ENCODE measurements around the gene SLC17A5. TPM values are rescaled to one million over a fixed set of nuclear protein-coding genes. Genes with fewer than 3 reads are reported as not detected.
"Not testable (repeated sequence)": the region's sequence is repeated elsewhere in the genome, so short reads cannot be mapped to it uniquely, and the experiment has no call there.

The SLC17A5 gene
- total RNA-seq, 2 experiments from 2014 or later = 7.4 to 9.6 TPM

DNA sequence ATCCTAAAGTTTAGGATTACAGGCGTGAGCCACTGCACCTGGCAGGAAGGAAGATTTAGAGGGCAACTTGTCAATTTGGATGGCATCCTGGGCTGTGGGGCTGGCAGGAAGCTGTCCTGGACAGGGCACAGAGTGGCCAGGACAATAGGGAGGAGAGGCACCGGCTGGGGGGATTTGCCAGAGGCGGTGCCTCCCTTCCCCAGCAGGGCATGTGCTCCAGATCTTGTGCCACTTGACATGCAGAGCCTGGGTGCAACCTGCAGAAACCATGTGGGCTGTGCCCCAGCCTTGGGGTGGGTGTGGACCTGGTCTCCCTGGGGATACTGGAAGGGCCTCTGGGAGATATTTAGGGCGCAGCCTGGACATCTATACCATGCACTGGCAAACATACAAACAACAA lies 74.4 kb downstream of the SLC17A5 start:
- Histone ChIP-seq H3K9me2 (ENCODE audit: insufficient read depth, low read length) (no peaks in the 10 kb centered on the region), H3K27ac (ENCODE audit: low read depth, low read length, poor library complexity, severe bottlenecking) (no peak overlapping the region), H3K36me3 (ENCODE audit: insufficient read depth, low read length) (no peaks in the 10 kb centered on the region), H4K20me1 (ENCODE audit: insufficient read depth, low read length) (no peaks in the 10 kb centered on the region), H3K9me3 (ENCODE audit: low read length) (no peaks in the 10 kb centered on the region; the same call in 1 of the 2 replicates), H3K4me1 (ENCODE audit: insufficient read depth, low read length, poor library complexity, severe bottlenecking) (peaks cover 11% of the 10 kb centered on the region), H3K79me2 (ENCODE audit: insufficient read depth, low read depth, low read length) (no peaks in the 10 kb centered on the region), H3K4me3 (ENCODE audit: low read depth, low read length, poor library complexity, severe bottlenecking) (no peak overlapping the region), H3K4me2 (ENCODE audit: low read length) (no peak overlapping the region), H2AFZ (ENCODE audit: low read length) (no peak overlapping the region; the same call in 1 of the 2 replicates)
- TF ChIP-seq EZH2phosphoT487 (IDR thresholded peaks at IDR 0.05; ENCODE audit: borderline replicate concordance, low read depth, low read length) = no peak
- TF ChIP-seq, protein P1, sequence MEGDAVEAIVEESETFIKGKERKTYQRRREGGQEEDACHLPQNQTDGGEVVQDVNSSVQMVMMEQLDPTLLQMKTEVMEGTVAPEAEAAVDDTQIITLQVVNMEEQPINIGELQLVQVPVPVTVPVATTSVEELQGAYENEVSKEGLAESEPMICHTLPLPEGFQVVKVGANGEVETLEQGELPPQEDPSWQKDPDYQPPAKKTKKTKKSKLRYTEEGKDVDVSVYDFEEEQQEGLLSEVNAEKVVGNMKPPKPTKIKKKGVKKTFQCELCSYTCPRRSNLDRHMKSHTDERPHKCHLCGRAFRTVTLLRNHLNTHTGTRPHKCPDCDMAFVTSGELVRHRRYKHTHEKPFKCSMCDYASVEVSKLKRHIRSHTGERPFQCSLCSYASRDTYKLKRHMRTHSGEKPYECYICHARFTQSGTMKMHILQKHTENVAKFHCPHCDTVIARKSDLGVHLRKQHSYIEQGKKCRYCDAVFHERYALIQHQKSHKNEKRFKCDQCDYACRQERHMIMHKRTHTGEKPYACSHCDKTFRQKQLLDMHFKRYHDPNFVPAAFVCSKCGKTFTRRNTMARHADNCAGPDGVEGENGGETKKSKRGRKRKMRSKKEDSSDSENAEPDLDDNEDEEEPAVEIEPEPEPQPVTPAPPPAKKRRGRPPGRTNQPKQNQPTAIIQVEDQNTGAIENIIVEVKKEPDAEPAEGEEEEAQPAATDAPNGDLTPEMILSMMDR (conservative IDR thresholded peaks at IDR 0.05; ENCODE audit: low read length) = no peak
- DNase-seq (ENCODE audit: low spot score) = no peak
- POLR2A ChIA-PET = interaction anchor here (0.7 to 1.5 kb wide), 2 partner anchors 29 to 45 kb away, joined by 3 read pairs; no protein-coding TSS in a partner anchor
- intact Hi-C loops (cut with micrococcal nuclease; ENCODE audit: unreplicated experiment) = no loop called here
- no TSS peak for BruUV-seq (replicated peaks)
- CTCF ChIA-PET (ENCODE audit: unreplicated experiment) = interaction anchor here (1.5 kb wide), 1 partner anchor 55 kb away, joined by 3 read pairs; no protein-coding TSS in a partner anchor

DNA sequence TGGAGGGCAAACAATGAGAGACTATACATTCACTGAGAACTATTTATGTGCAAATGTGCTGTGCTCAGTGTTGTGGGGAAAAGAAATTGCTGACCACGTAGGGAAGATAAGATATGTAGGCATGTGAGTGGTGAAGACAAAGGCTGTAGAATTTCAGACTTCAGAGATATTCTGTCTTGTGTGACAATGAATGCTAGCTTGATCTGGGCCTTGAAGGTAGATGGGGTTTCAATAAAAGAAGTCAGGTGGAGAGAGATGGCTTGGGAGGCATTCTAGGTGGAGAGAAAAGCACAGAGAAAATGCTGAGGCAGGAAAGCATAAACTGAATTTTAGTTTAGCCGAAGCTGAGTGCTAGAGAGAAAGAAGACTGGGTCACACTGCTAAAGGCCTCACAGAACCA lies 76.1 kb downstream of the SLC17A5 start:
- no peaks in the 10 kb centered on the region for H3K79me2 ChIP-seq (ENCODE audit: insufficient read depth, low read depth, low read length)
- H2AFZ ChIP-seq (ENCODE audit: low read length) = no peak overlapping the region
- DNase-seq (ENCODE audit: low spot score) = no peak
- H3K27ac ChIP-seq (ENCODE audit: low read depth, low read length, poor library complexity, severe bottlenecking) = no peak overlapping the region
- no peaks in the 10 kb centered on the region for H3K36me3 ChIP-seq (ENCODE audit: insufficient read depth, low read length)
- CTCF ChIA-PET (ENCODE audit: unreplicated experiment) = no interaction called here
- H3K9me2 ChIP-seq (ENCODE audit: insufficient read depth, low read length) = no peaks in the 10 kb centered on the region
- H3K9me3 ChIP-seq (ENCODE audit: low read length) = no peaks in the 10 kb centered on the region; the same call in 1 of the 2 replicates
- no peak overlapping the region for H3K4me3 ChIP-seq (ENCODE audit: low read depth, low read length, poor library complexity, severe bottlenecking)
- no peaks in the 10 kb centered on the region for H4K20me1 ChIP-seq (ENCODE audit: insufficient read depth, low read length)
- no peak overlapping the region for H3K4me2 ChIP-seq (ENCODE audit: low read length)
- intact Hi-C loops (cut with micrococcal nuclease; ENCODE audit: unreplicated experiment) = no loop called here
- TF ChIP-seq EZH2phosphoT487 (IDR thresholded peaks at IDR 0.05; ENCODE audit: borderline replicate concordance, low read depth, low read length) = no peak
- TF ChIP-seq, protein P1 (conservative IDR thresholded peaks at IDR 0.05; ENCODE audit: low read length) = no peak
- POLR2A ChIA-PET = interaction anchor here (0.6 to 0.9 kb wide), 2 partner anchors 56 to 65 kb away, joined by 3 to 4 read pairs; no protein-coding TSS in a partner anchor
- peaks cover 11% of the 10 kb centered on the region for H3K4me1 ChIP-seq (ENCODE audit: insufficient read depth, low read length, poor library complexity, severe bottlenecking)
- no TSS peak for BruUV-seq (replicated peaks)

DNA sequence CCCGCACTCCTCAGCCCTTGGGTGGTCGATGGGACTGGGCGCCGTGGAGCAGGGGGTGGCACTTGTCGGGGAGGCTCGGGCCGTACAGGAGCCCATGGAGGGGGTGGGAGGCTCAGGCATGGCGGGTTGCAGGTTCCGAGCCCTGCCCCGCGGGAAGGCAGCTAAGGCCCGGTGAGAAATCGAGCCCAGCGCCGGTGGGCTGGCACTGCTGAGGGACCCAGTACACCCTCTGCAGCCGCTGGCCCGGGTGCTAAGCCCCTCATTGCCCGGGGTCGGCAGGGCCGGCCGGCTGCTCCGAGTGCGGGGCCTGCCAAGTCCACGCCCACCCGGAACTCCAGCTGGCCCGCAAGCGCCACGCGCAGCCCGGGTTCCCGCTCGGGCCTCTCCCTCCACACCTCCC lies 81.3 kb downstream of the SLC17A5 start:
- CTCF ChIA-PET (ENCODE audit: unreplicated experiment); intact Hi-C loops (cut with micrococcal nuclease; ENCODE audit: unreplicated experiment): not testable (repeated sequence)
- POLR2A ChIA-PET = interaction anchor here (1.2 kb wide), 1 partner anchor 29 kb away, joined by 3 read pairs; no protein-coding TSS in a partner anchor

DNA sequence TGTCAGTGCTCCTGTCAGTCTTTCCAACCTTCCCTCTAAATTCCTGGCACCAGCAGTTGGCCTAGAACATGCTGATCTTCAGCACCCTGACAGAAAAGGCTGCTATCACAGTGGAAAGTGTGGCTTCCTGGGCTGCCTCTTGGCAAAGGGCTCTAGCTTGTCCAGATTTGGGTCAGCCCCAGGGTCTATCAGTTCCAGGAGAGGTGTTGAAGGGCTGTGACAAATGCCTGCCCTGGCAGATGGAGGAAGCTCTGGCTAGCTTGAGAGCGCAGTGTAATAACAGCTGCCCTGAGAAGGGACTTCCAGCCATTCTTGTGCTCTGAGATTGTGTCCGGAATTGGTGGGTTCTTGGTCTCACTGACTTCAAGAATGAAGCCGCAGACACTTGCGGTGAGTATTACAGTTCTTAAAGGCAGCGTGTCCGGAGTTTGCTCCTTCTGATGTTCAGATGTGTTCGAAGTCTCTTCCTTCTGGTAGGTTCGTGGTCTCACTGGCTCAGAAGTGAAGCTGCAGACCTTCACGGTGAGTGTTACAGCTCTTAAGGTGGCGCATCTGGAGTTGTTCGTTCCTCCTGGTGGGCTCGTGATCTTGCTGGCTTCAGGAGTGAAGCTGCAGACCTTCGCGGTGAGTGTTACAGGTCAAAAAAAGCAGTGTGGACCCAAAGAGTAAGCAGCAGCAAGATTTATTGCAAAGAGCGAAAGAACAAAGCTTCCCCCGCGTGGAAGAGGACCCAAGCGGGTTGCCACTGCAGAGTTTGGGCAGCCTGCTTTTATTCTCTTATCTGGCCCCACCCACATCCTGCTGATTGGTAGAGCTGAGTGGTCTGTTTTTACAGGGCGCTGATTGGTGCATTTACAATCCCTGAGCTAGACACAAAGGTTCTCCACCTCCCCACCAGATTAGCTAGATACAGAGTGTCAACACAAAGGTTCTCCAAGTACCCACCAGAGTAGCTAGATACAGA lies 82.3 kb downstream of the SLC17A5 start:
- DNase-seq (ENCODE audit: low spot score); H3K4me2 ChIP-seq (ENCODE audit: low read length); H3K79me2 ChIP-seq (ENCODE audit: insufficient read depth, low read depth, low read length); H3K4me3 ChIP-seq (ENCODE audit: low read depth, low read length, poor library complexity, severe bottlenecking); H4K20me1 ChIP-seq (ENCODE audit: insufficient read depth, low read length); H3K9me3 ChIP-seq (ENCODE audit: low read length); intact Hi-C loops (cut with micrococcal nuclease; ENCODE audit: unreplicated experiment); CTCF ChIA-PET (ENCODE audit: unreplicated experiment); H3K36me3 ChIP-seq (ENCODE audit: insufficient read depth, low read length); BruUV-seq (replicated peaks); H3K9me2 ChIP-seq (ENCODE audit: insufficient read depth, low read length); H3K4me1 ChIP-seq (ENCODE audit: insufficient read depth, low read length, poor library complexity, severe bottlenecking); H2AFZ ChIP-seq (ENCODE audit: low read length); H3K27ac ChIP-seq (ENCODE audit: low read depth, low read length, poor library complexity, severe bottlenecking): not testable (repeated sequence)
- POLR2A ChIA-PET = interaction anchor here (0.5 to 0.6 kb wide), 2 partner anchors 44 to 89 kb away, joined by 3 to 4 read pairs; no protein-coding TSS in a partner anchor

More for the DNA sequence above, 81.3 kb downstream of the SLC17A5 start:
- H3K79me2 ChIP-seq (ENCODE audit: insufficient read depth, low read depth, low read length); H4K20me1 ChIP-seq (ENCODE audit: insufficient read depth, low read length); H3K36me3 ChIP-seq (ENCODE audit: insufficient read depth, low read length); H3K4me3 ChIP-seq (ENCODE audit: low read depth, low read length, poor library complexity, severe bottlenecking); H3K9me2 ChIP-seq (ENCODE audit: insufficient read depth, low read length); H3K4me1 ChIP-seq (ENCODE audit: insufficient read depth, low read length, poor library complexity, severe bottlenecking); H3K4me2 ChIP-seq (ENCODE audit: low read length); BruUV-seq (replicated peaks); H2AFZ ChIP-seq (ENCODE audit: low read length); H3K27ac ChIP-seq (ENCODE audit: low read depth, low read length, poor library complexity, severe bottlenecking); H3K9me3 ChIP-seq (ENCODE audit: low read length); DNase-seq (ENCODE audit: low spot score): not testable (repeated sequence)
